Caco-2 (cell line): ENCODE data around the gene CYP46A1. TPM values are rescaled to one million over a fixed set of nuclear protein-coding genes. Genes with fewer than 3 reads are reported as not detected.

ENCODE experiments used
- BruUV-seq: library from RNA; stranded (reverse); fragments of 400-500 nt; replicated peaks from 2 replicates; lab custom pipeline; 2021; lab: Mats Ljungman, UMichigan
- CTCF ChIA-PET: fragments of 300-600 bp; sonication (Branson Sonifier 250); formaldehyde crosslinking; loops from one replicate; lab custom pipeline; 2022; ENCODE audit warnings: antibody characterized with exemption; lab: Charles Lee
- POLR2A ChIA-PET: fragments of 300-600 bp; sonication (Branson Sonifier 250); formaldehyde crosslinking; loops from one replicate; lab custom pipeline; 2022; ENCODE audit warnings: antibody characterized with exemption; lab: Charles Lee
- DNase-seq, 2 experiments: peaks; one replicate each; pipeline versions ENCODE4 v3.0.0 to v3.0.0-alpha.2; 2020 to 2022
- H3K27me3 ChIP-seq: replicated peaks from 2 replicates; pipeline ENCODE4 v1.6.0; 2011; ENCODE audit warnings: low read length; ENCODE audit not compliant: control insufficient read depth, insufficient read depth
- H3K36me3 ChIP-seq: 2 replicates; pipeline ENCODE4 v1.5.1; 2011; ENCODE audit warnings: low read length; ENCODE audit not compliant: control insufficient read depth, insufficient read depth
- H3K4me1 ChIP-seq: fragments of 250-450 bp; sonication (Bioruptor Pico); 2 replicates; pipeline ENCODE4 v1.5.1; 2020; ENCODE audit warnings: mild to moderate bottlenecking
- H3K4me3 ChIP-seq: 2 replicates; pipeline ENCODE4 v1.5.1; 2011; ENCODE audit warnings: low read depth, mild to moderate bottlenecking, control low read depth, low read length
- H3K9me3 ChIP-seq: fragments of 250-450 bp; sonication (Bioruptor Pico); 2 replicates; pipeline ENCODE4 v1.5.1; 2020; ENCODE audit warnings: mild to moderate bottlenecking, moderate library complexity
- H3K27ac Mint-ChIP-seq: one replicate; pipeline ENCODE4 v1.8.0; 2022; ENCODE audit warnings: mixed read lengths; ENCODE audit not compliant: unreplicated experiment
- H3K27me3 Mint-ChIP-seq: one replicate; pipeline ENCODE4 v1.8.0; 2022; ENCODE audit warnings: mixed read lengths; ENCODE audit not compliant: insufficient read depth, unreplicated experiment
- H3K36me3 Mint-ChIP-seq: one replicate; pipeline ENCODE4 v1.8.0; 2022; ENCODE audit warnings: mild to moderate bottlenecking, mixed read lengths; ENCODE audit not compliant: insufficient read depth, unreplicated experiment
- H3K4me1 Mint-ChIP-seq: one replicate; pipeline ENCODE4 v1.8.0; 2022; ENCODE audit warnings: low read depth, mixed read lengths; ENCODE audit not compliant: unreplicated experiment
- H3K4me3 Mint-ChIP-seq: one replicate; pipeline ENCODE4 v1.8.0; 2022; ENCODE audit warnings: mild to moderate bottlenecking, moderate library complexity, mixed read lengths; ENCODE audit not compliant: unreplicated experiment
- H3K9me3 Mint-ChIP-seq: one replicate; pipeline ENCODE4 v1.8.0; 2022; ENCODE audit warnings: mixed read lengths; ENCODE audit not compliant: unreplicated experiment
- CTCF ChIP-seq, 2 experiments: fragments of 200-600 bp in 1 of 2; IDR thresholded peaks; 1 replicate in 1 of 2; 2 replicates in 1 of 2; pipeline versions ENCODE4 v1.5.1 to v1.8.0; 2011 to 2022; ENCODE audit warnings: antibody characterized with exemption in 1 of 2, control low read depth in 1 of 2, inconsistent platforms in 1 of 2, low read depth in 1 of 2, low read length in 1 of 2, mild to moderate bottlenecking in 1 of 2, moderate library complexity in 1 of 2; ENCODE audit not compliant: insufficient read depth in 1 of 2, severe bottlenecking in 1 of 2, unreplicated experiment in 1 of 2
- intact Hi-C: fragments of 100-400 bp; cut with micrococcal nuclease; formaldehyde crosslinking; loops from one replicate; pipeline ENCODE4 v1.10.0; 2022; ENCODE audit not compliant: unreplicated experiment
- total RNA-seq: library from RNA; stranded (reverse); gene quantifications from 2 replicates; pipeline ENCODE4 v1.2.3, GENCODE V29; 2022

CYP46A1 gene
- total RNA-seq, 1 experiment from 2014 or later: 0.09 TPM

GRCh38 chr14:99707420-99707819 lies 23.3 kb downstream of the CYP46A1 start:
- H3K27me3 Mint-ChIP-seq: peaks cover 5% of the 10 kb centered on the region
- CTCF ChIA-PET: no interaction called here
- H3K4me3 Mint-ChIP-seq: no peak overlapping the region
- peaks cover 27% of the 10 kb centered on the region for H3K9me3 Mint-ChIP-seq
- peaks cover 14% of the 10 kb centered on the region for H3K9me3 ChIP-seq
- H3K27ac Mint-ChIP-seq: no peak overlapping the region
- no peaks in the 10 kb centered on the region for H3K36me3 Mint-ChIP-seq
- BruUV-seq: no TSS peak
- no peaks in the 10 kb centered on the region for H3K4me1 ChIP-seq
- POLR2A ChIA-PET: no interaction called here
- DNase-seq: no peak
- intact Hi-C loops: no loop called here
- H3K4me1 Mint-ChIP-seq: no peaks in the 10 kb centered on the region
- no peak overlapping the region for H3K4me3 ChIP-seq
- TF ChIP-seq CTCF (IDR thresholded peaks at IDR 0.05; ENCODE audit: insufficient read depth in 1 of 2, low read depth in 1 of 2, low read length in 1 of 2, severe bottlenecking in 1 of 2, unreplicated experiment in 1 of 2): no peak
- no peaks in the 10 kb centered on the region for H3K36me3 ChIP-seq
- no peaks in the 10 kb centered on the region; the same call in 1 of the 2 replicates for H3K27me3 ChIP-seq

- ChIA-PET POLR2A (no interaction called here), CTCF (no interaction called here)
- no peaks in the 10 kb centered on the region for H3K36me3 Mint-ChIP-seq
- DNase-seq: no peak
- no peaks in the 10 kb centered on the region for H3K4me1 ChIP-seq
- no peak overlapping the region for H3K4me3 ChIP-seq
- H3K4me1 Mint-ChIP-seq: no peaks in the 10 kb centered on the region
- H3K27ac Mint-ChIP-seq: no peak overlapping the region
- TF ChIP-seq CTCF (IDR thresholded peaks at IDR 0.05; ENCODE audit: insufficient read depth in 1 of 2, low read depth in 1 of 2, low read length in 1 of 2, severe bottlenecking in 1 of 2, unreplicated experiment in 1 of 2): no peak
- no peaks in the 10 kb centered on the region for H3K36me3 ChIP-seq
- BruUV-seq: no TSS peak
- peaks cover 9% of the 10 kb centered on the region for H3K27me3 Mint-ChIP-seq
- no peak overlapping the region for H3K4me3 Mint-ChIP-seq
- no peaks in the 10 kb centered on the region; the same call in 1 of the 2 replicates for H3K27me3 ChIP-seq
- H3K9me3 Mint-ChIP-seq: peaks cover 26% of the 10 kb centered on the region
- peaks cover 13% of the 10 kb centered on the region for H3K9me3 ChIP-seq
- intact Hi-C loops: no loop called here
These were observed 23.8 kb downstream of the CYP46A1 start for GRCh38 chr14:99707921-99708320.

- ChIA-PET POLR2A (no interaction called here), CTCF (no interaction called here)
- no peak for TF ChIP-seq CTCF (IDR thresholded peaks at IDR 0.05; ENCODE audit: insufficient read depth in 1 of 2, low read depth in 1 of 2, low read length in 1 of 2, severe bottlenecking in 1 of 2, unreplicated experiment in 1 of 2)
- no peak for DNase-seq
- peaks cover 8% of the 10 kb centered on the region for H3K9me3 ChIP-seq
- intact Hi-C loops: no loop called here
- no peaks in the 10 kb centered on the region for H3K4me1 ChIP-seq
- H3K4me1 Mint-ChIP-seq: no peaks in the 10 kb centered on the region
- no peaks in the 10 kb centered on the region for H3K36me3 ChIP-seq
- H3K36me3 Mint-ChIP-seq: no peaks in the 10 kb centered on the region
- H3K9me3 Mint-ChIP-seq: peaks cover 21% of the 10 kb centered on the region
- H3K27ac Mint-ChIP-seq: no peak overlapping the region
- peaks cover 9% of the 10 kb centered on the region for H3K27me3 Mint-ChIP-seq
- BruUV-seq: no TSS peak
- no peak overlapping the region for H3K4me3 ChIP-seq
- no peak overlapping the region for H3K4me3 Mint-ChIP-seq
- H3K27me3 ChIP-seq: no peaks in the 10 kb centered on the region; the same call in 1 of the 2 replicates
These were observed 24.4 kb downstream of the CYP46A1 start for GRCh38 chr14:99708449-99708848.
